CD8-positive, alpha-beta memory T cell (primary cell): ENCODE measurements around the gene FAM241B. TPM values are rescaled to one million over a fixed set of nuclear protein-coding genes. Genes with fewer than 3 reads are reported as not detected.

ENCODE experiments used
- CTCF ChIA-PET: fragments of 350-600 bp; sonication (Branson Sonifier 250); formaldehyde crosslinking; loops from one replicate; lab custom pipeline; 2021; ENCODE audit warnings: antibody characterized with exemption; lab: Charles Lee
- POLR2A ChIA-PET: fragments of 350-600 bp; sonication (Branson Sonifier 250); formaldehyde crosslinking; loops from one replicate; lab custom pipeline; 2021; ENCODE audit warnings: antibody characterized with exemption; lab: Charles Lee
- DNase-seq, 5 donors: peaks; one replicate each; pipeline versions ENCODE4 v3.0.0 to v3.0.0-alpha.2; 2020 to 2022; ENCODE audit warnings: mixed read lengths in 1 of 5
- H3K27ac ChIP-seq: one replicate; pipeline ENCODE4 v1.7.0; 2013; ENCODE audit warnings: low read depth, mild to moderate bottlenecking, low read length, moderate library complexity
- H3K27me3 ChIP-seq: 2 replicates; pipeline ENCODE4 v1.7.0; 2013; ENCODE audit warnings: low read length, mild to moderate bottlenecking; ENCODE audit not compliant: insufficient read depth, poor library complexity, severe bottlenecking
- H3K36me3 ChIP-seq: 2 replicates; pipeline ENCODE4 v1.7.0; 2013; ENCODE audit warnings: mild to moderate bottlenecking, low read length, moderate library complexity; ENCODE audit not compliant: insufficient read depth
- H3K4me1 ChIP-seq: 2 replicates; pipeline ENCODE4 v1.7.0; 2013; ENCODE audit warnings: mild to moderate bottlenecking, low read length, moderate library complexity; ENCODE audit not compliant: insufficient read depth
- H3K4me3 ChIP-seq: 2 replicates; pipeline ENCODE4 v1.7.0; 2013; ENCODE audit warnings: mild to moderate bottlenecking, low read length
- H3K9me3 ChIP-seq: 2 replicates; pipeline ENCODE4 v1.7.0; 2013; ENCODE audit warnings: mild to moderate bottlenecking, low read length
- H3K27ac Mint-ChIP-seq, 8 donors: one replicate each; pipeline ENCODE4 v1.8.0; 2020 to 2021; ENCODE audit warnings: mixed read lengths in 8 of 8, mild to moderate bottlenecking in 6 of 8, inconsistent platforms in 3 of 8, moderate library complexity in 3 of 8
- H3K27me3 Mint-ChIP-seq, 2 donors: one replicate each; pipeline ENCODE4 v1.8.0; 2020 to 2021; ENCODE audit warnings: mixed read lengths in 2 of 2, mild to moderate bottlenecking in 1 of 2, moderate library complexity in 1 of 2
- H3K36me3 Mint-ChIP-seq, 3 donors: one replicate each; pipeline ENCODE4 v1.8.0; 2020 to 2021; ENCODE audit warnings: mixed read lengths in 3 of 3, inconsistent platforms in 1 of 3, mild to moderate bottlenecking in 1 of 3
- H3K4me1 Mint-ChIP-seq, 3 donors: one replicate each; pipeline ENCODE4 v1.8.0; 2020 to 2021; ENCODE audit warnings: mixed read lengths in 3 of 3, inconsistent platforms in 1 of 3, mild to moderate bottlenecking in 1 of 3
- H3K4me3 Mint-ChIP-seq, 7 donors: one replicate each; pipeline ENCODE4 v1.8.0; 2020 to 2021; ENCODE audit warnings: mixed read lengths in 7 of 7, mild to moderate bottlenecking in 6 of 7, moderate library complexity in 4 of 7, inconsistent platforms in 2 of 7
- H3K9me3 Mint-ChIP-seq, 5 donors: one replicate each; pipeline ENCODE4 v1.8.0; 2020 to 2022; ENCODE audit warnings: mixed read lengths in 5 of 5, mild to moderate bottlenecking in 3 of 5, moderate library complexity in 2 of 5, inconsistent platforms in 1 of 5
- polyA plus RNA-seq: library from polyadenylated mRNA; unstranded; fragments of 300-500 nt; fragmentation: Illumina TruSeq; gene quantifications from one replicate; pipeline ENCODE4 v1.2.3, GENCODE V29; 2021
- total RNA-seq, 2 experiments: library from RNA; stranded (reverse); gene quantifications; one replicate each; pipeline ENCODE4 v1.2.3, GENCODE V29; 2021

Gene FAM241B
- total and polyA plus RNA-seq, 3 experiments from 2014 or later = 10.6 to 11.8 (median 10.8) TPM

GRCh38 chr10:69629519-69629896, 539 bp upstream of the FAM241B start:
- peaks cover 0 to 2% of the 10 kb centered on the region in 2 donors for H3K27me3 Mint-ChIP-seq
- Histone ChIP-seq H3K9me3 (no peaks in the 10 kb centered on the region), H3K36me3 (no peaks in the 10 kb centered on the region), H3K27ac (no peak overlapping the region), H3K4me3 (peak overlapping the region; percentile 65), H3K4me1 (peaks cover 15% of the 10 kb centered on the region), H3K27me3 (no peaks in the 10 kb centered on the region)
- no peak for DNase-seq
- ChIA-PET POLR2A (no interaction called here), CTCF (interaction anchor here (0.6 to 2.9 kb wide), 9 partner anchors 8 to 186 kb away, joined by 3 to 10 read pairs (median 6); no protein-coding TSS in a partner anchor)
- peak overlapping the region in 3 of 8 donors; percentile 23 to 41 (median 29) for H3K27ac Mint-ChIP-seq
- H3K4me1 Mint-ChIP-seq = peaks cover 22 to 31% (median 29%) of the 10 kb centered on the region in 3 donors
- H3K36me3 Mint-ChIP-seq = peaks cover 2 to 18% (median 8%) of the 10 kb centered on the region in 3 donors
- peak overlapping the region; percentile 57 to 85 (median 66) for H3K4me3 Mint-ChIP-seq
- peaks cover 0 to 3% (median 0%) of the 10 kb centered on the region in 5 donors for H3K9me3 Mint-ChIP-seq

- H3K4me1 ChIP-seq = peaks cover 15% of the 10 kb centered on the region
- no peak for DNase-seq
- peak overlapping the region; percentile 65 for H3K4me3 ChIP-seq
- H3K9me3 Mint-ChIP-seq = peaks cover 0 to 2% (median 0%) of the 10 kb centered on the region in 5 donors
- H3K4me3 Mint-ChIP-seq = peak overlapping the region; percentile 57 to 90 (median 72)
- H3K27ac ChIP-seq = peak overlapping the region; percentile 16
- H3K36me3 Mint-ChIP-seq = peaks cover 0 to 18% (median 8%) of the 10 kb centered on the region in 3 donors
- H3K27me3 ChIP-seq = no peaks in the 10 kb centered on the region
- peak overlapping the region in 7 of 8 donors; percentile 10 to 79 (median 48) for H3K27ac Mint-ChIP-seq
- H3K36me3 ChIP-seq = no peaks in the 10 kb centered on the region
- H3K9me3 ChIP-seq = no peaks in the 10 kb centered on the region
- ChIA-PET CTCF (interaction anchor here (2.3 kb wide), 1 partner anchor 10 kb away, joined by 6 read pairs; no protein-coding TSS in a partner anchor), POLR2A (no interaction called here)
- peaks cover 0 to 2% of the 10 kb centered on the region in 2 donors for H3K27me3 Mint-ChIP-seq
- H3K4me1 Mint-ChIP-seq = peaks cover 14 to 29% (median 21%) of the 10 kb centered on the region in 3 donors
Measured at GRCh38 chr10:69630651-69631400, 779 bp downstream of the FAM241B start.

GRCh38 chr10:69631566-69631965, 1.5 kb downstream of the FAM241B start:
- Histone ChIP-seq H3K4me1 (peaks cover 15% of the 10 kb centered on the region), H3K36me3 (no peaks in the 10 kb centered on the region), H3K27ac (no peak overlapping the region), H3K9me3 (no peaks in the 10 kb centered on the region), H3K27me3 (no peaks in the 10 kb centered on the region), H3K4me3 (no peak overlapping the region)
- Mint-ChIP-seq H3K4me1 (peaks cover 12 to 27% (median 21%) of the 10 kb centered on the region in 3 donors), H3K27ac (peak overlapping the region in 6 of 8 donors; percentile 3 to 79 (median 66)), H3K27me3 (peaks cover 0 to 2% of the 10 kb centered on the region in 2 donors), H3K36me3 (peaks cover 0 to 18% (median 8%) of the 10 kb centered on the region in 3 donors), H3K9me3 (peaks cover 0 to 2% (median 0%) of the 10 kb centered on the region in 5 donors), H3K4me3 (peak overlapping the region; percentile 57 to 90 (median 72))
- ChIA-PET POLR2A (no interaction called here), CTCF (interaction anchor here (1.2 to 2.3 kb wide), 3 partner anchors 10 to 116 kb away, joined by 3 to 6 read pairs (median 4); no protein-coding TSS in a partner anchor)
- no peak for DNase-seq

GRCh38 chr10:69632516-69633199, 2.6 kb downstream of the FAM241B start:
- Histone ChIP-seq H3K9me3 (no peaks in the 10 kb centered on the region), H3K27me3 (no peaks in the 10 kb centered on the region), H3K27ac (no peak overlapping the region), H3K4me1 (peaks cover 15% of the 10 kb centered on the region), H3K4me3 (no peak overlapping the region), H3K36me3 (no peaks in the 10 kb centered on the region)
- peaks cover 0 to 18% (median 8%) of the 10 kb centered on the region in 3 donors for H3K36me3 Mint-ChIP-seq
- no peak for DNase-seq
- POLR2A ChIA-PET = no interaction called here
- H3K27ac Mint-ChIP-seq = peak overlapping the region in 4 of 8 donors; percentile 7 to 80 (median 46)
- peak overlapping the region in 4 of 7 donors; percentile 20 to 66 (median 52) for H3K4me3 Mint-ChIP-seq
- H3K4me1 Mint-ChIP-seq = peaks cover 12 to 27% (median 21%) of the 10 kb centered on the region in 3 donors
- peaks cover 0 to 2% (median 0%) of the 10 kb centered on the region in 5 donors for H3K9me3 Mint-ChIP-seq
- CTCF ChIA-PET = interaction anchor here (1.2 to 6.4 kb wide), 4 partner anchors 9 to 117 kb away, joined by 3 to 103 read pairs (median 5); no protein-coding TSS in a partner anchor
- H3K27me3 Mint-ChIP-seq = peaks cover 0 to 2% of the 10 kb centered on the region in 2 donors

GRCh38 chr10:69633673-69634635, 3.9 kb downstream of the FAM241B start:
- no peaks in the 10 kb centered on the region for H3K9me3 ChIP-seq
- H3K27ac Mint-ChIP-seq = no peak overlapping the region
- H3K4me3 ChIP-seq = no peak overlapping the region
- CTCF ChIA-PET = interaction anchor here (1.1 to 6.4 kb wide), 3 partner anchors 118 to 226 kb away, joined by 3 to 103 read pairs (median 5); no protein-coding TSS in a partner anchor
- peaks cover 0 to 2% (median 0%) of the 10 kb centered on the region in 5 donors for H3K9me3 Mint-ChIP-seq
- peaks cover 15% of the 10 kb centered on the region for H3K4me1 ChIP-seq
- no peaks in the 10 kb centered on the region for H3K36me3 ChIP-seq
- H3K27me3 Mint-ChIP-seq = peaks cover 0 to 2% of the 10 kb centered on the region in 2 donors
- H3K27me3 ChIP-seq = no peaks in the 10 kb centered on the region
- POLR2A ChIA-PET = no interaction called here
- no peak overlapping the region for H3K27ac ChIP-seq
- no peak overlapping the region for H3K4me3 Mint-ChIP-seq
- H3K36me3 Mint-ChIP-seq = peaks cover 0 to 18% (median 8%) of the 10 kb centered on the region in 3 donors
- no peak for DNase-seq
- H3K4me1 Mint-ChIP-seq = peaks cover 12 to 27% (median 16%) of the 10 kb centered on the region in 3 donors

- H3K36me3 ChIP-seq = no peaks in the 10 kb centered on the region
- no peak overlapping the region for H3K4me3 ChIP-seq
- H3K27ac ChIP-seq = no peak overlapping the region
- Mint-ChIP-seq H3K27me3 (peaks cover 0 to 2% of the 10 kb centered on the region in 2 donors), H3K4me1 (peaks cover 12 to 20% (median 14%) of the 10 kb centered on the region in 3 donors), H3K27ac (no peak overlapping the region), H3K9me3 (peaks cover 0 to under 1% (median 0%) of the 10 kb centered on the region in 5 donors), H3K4me3 (no peak overlapping the region), H3K36me3 (peaks cover 0 to 18% (median 8%) of the 10 kb centered on the region in 3 donors)
- H3K9me3 ChIP-seq = no peaks in the 10 kb centered on the region
- peaks cover 10% of the 10 kb centered on the region for H3K4me1 ChIP-seq
- ChIA-PET POLR2A (no interaction called here), CTCF (interaction anchor here (1.1 to 6.4 kb wide), 5 partner anchors 11 to 227 kb away, joined by 3 to 103 read pairs (median 3); no protein-coding TSS in a partner anchor)
- H3K27me3 ChIP-seq = no peaks in the 10 kb centered on the region
- no peak for DNase-seq
Measured at GRCh38 chr10:69634759-69635425, 4.8 kb downstream of the FAM241B start.
